Measurements from ENCODE around the gene MPP1. TPM values are rescaled to one million over a fixed set of nuclear protein-coding genes. Genes with fewer than 3 reads are reported as not detected.
A peak's percentile ranks its signal among the peaks of the same experiment; 100 is the strongest.

MPP1 gene
- total and polyA plus RNA-seq, 2 donors (not counting 1 experiment from before 2014, with no cell fraction given): 27.0 to 38.5 TPM

- no peak overlapping the region for H3K4me2 ChIP-seq (ENCODE audit: extremely low read depth, insufficient read depth, low read length)
- peak overlapping the region; percentile 10 for H3K27ac ChIP-seq (ENCODE audit: insufficient read depth, low read length)
Measured at GRCh38 chrX:154737136-154737535, 68.1 kb downstream of the MPP1 start.

GRCh38 chrX:154735695-154736393 lies 69.4 kb downstream of the MPP1 start:
- H3K36me3 ChIP-seq (ENCODE audit: control insufficient read depth, insufficient read depth, low read length): no peaks in the 10 kb centered on the region
- H3K4me3 ChIP-seq (replicated peaks in 1 of 4; ENCODE audit: control extremely low read depth in 1 of 4, insufficient read depth in 1 of 4, low read depth in 3 of 4, low read length in 4 of 4): no peak overlapping the region
- H4K20me1 ChIP-seq (ENCODE audit: control insufficient read depth, extremely low read depth, insufficient read depth, low read length): no peaks in the 10 kb centered on the region
- H3K4me2 ChIP-seq (ENCODE audit: extremely low read depth, insufficient read depth, low read length): peak overlapping the region; percentile 15
- peak; percentile 92 to 93 for DNase-seq (ENCODE audit: low read depth in 2 of 2)
- no peak for TF ChIP-seq EZH2 (IDR thresholded peaks at IDR 0.05; ENCODE audit: low read length, missing control alignments)
- no peak for TF ChIP-seq CTCF (conservative IDR thresholded peaks at IDR 0.05 in 1 of 2, IDR thresholded peaks at IDR 0.05 in 1 of 2; ENCODE audit: low read depth in 1 of 2, low read length in 2 of 2)
- no peaks in the 10 kb centered on the region for H3K27me3 ChIP-seq (ENCODE audit: control insufficient read depth, insufficient read depth, low read length)
- H3K9me3 ChIP-seq (ENCODE audit: control insufficient read depth, insufficient read depth, low read depth, low read length): no peaks in the 10 kb centered on the region
- H3K4me1 ChIP-seq (ENCODE audit: control insufficient read depth, extremely low read depth, insufficient read depth, low read length): peaks cover 21% of the 10 kb centered on the region
- H3K79me2 ChIP-seq (ENCODE audit: control insufficient read depth, insufficient read depth, low read length): no peaks in the 10 kb centered on the region
- peak overlapping the region; percentile 86 for H3K27ac ChIP-seq (ENCODE audit: insufficient read depth, low read length)
- H2AFZ ChIP-seq (ENCODE audit: low read length): no peak overlapping the region
- no peak overlapping the region for H3K9ac ChIP-seq (ENCODE audit: insufficient read depth, low read length)

More at GRCh38 chrX:154737136-154737535, 68.1 kb downstream of the MPP1 start:
- no peak for DNase-seq (ENCODE audit: low read depth in 2 of 2)
- Histone ChIP-seq H3K27me3 (ENCODE audit: control insufficient read depth, insufficient read depth, low read length) (no peaks in the 10 kb centered on the region), H3K4me3 (replicated peaks in 1 of 4; ENCODE audit: control extremely low read depth in 1 of 4, insufficient read depth in 1 of 4, low read depth in 3 of 4, low read length in 4 of 4) (no peak overlapping the region), H3K79me2 (ENCODE audit: control insufficient read depth, insufficient read depth, low read length) (no peaks in the 10 kb centered on the region), H3K9ac (ENCODE audit: insufficient read depth, low read length) (no peak overlapping the region), H3K4me1 (ENCODE audit: control insufficient read depth, extremely low read depth, insufficient read depth, low read length) (peaks cover 20% of the 10 kb centered on the region), H4K20me1 (ENCODE audit: control insufficient read depth, extremely low read depth, insufficient read depth, low read length) (no peaks in the 10 kb centered on the region), H2AFZ (ENCODE audit: low read length) (no peak overlapping the region), H3K36me3 (ENCODE audit: control insufficient read depth, insufficient read depth, low read length) (no peaks in the 10 kb centered on the region), H3K9me3 (ENCODE audit: control insufficient read depth, insufficient read depth, low read depth, low read length) (no peaks in the 10 kb centered on the region)
- no peak for TF ChIP-seq CTCF (conservative IDR thresholded peaks at IDR 0.05 in 1 of 2, IDR thresholded peaks at IDR 0.05 in 1 of 2; ENCODE audit: low read depth in 1 of 2, low read length in 2 of 2)
- TF ChIP-seq EZH2 (IDR thresholded peaks at IDR 0.05; ENCODE audit: low read length, missing control alignments): no peak

- H3K4me2 ChIP-seq (ENCODE audit: extremely low read depth, insufficient read depth, low read length): peak overlapping the region; percentile 71
Measured at GRCh38 chrX:154734061-154734781, 71.1 kb downstream of the MPP1 start.

More at GRCh38 chrX:154734061-154734781, 71.1 kb downstream of the MPP1 start:
- DNase-seq (ENCODE audit: low read depth in 2 of 2): peak; percentile 77 to 83
- peak overlapping the region; percentile 13 for H3K9ac ChIP-seq (ENCODE audit: insufficient read depth, low read length)
- no peaks in the 10 kb centered on the region for H3K79me2 ChIP-seq (ENCODE audit: control insufficient read depth, insufficient read depth, low read length)
- H3K27me3 ChIP-seq (ENCODE audit: control insufficient read depth, insufficient read depth, low read length): no peaks in the 10 kb centered on the region
- peak overlapping the region; percentile 86 for H3K27ac ChIP-seq (ENCODE audit: insufficient read depth, low read length)
- no peaks in the 10 kb centered on the region for H4K20me1 ChIP-seq (ENCODE audit: control insufficient read depth, extremely low read depth, insufficient read depth, low read length)
- H2AFZ ChIP-seq (ENCODE audit: low read length): peak overlapping the region; percentile 30
- H3K36me3 ChIP-seq (ENCODE audit: control insufficient read depth, insufficient read depth, low read length): no peaks in the 10 kb centered on the region
- no peaks in the 10 kb centered on the region for H3K9me3 ChIP-seq (ENCODE audit: control insufficient read depth, insufficient read depth, low read depth, low read length)
- TF ChIP-seq CTCF (conservative IDR thresholded peaks at IDR 0.05 in 1 of 2, IDR thresholded peaks at IDR 0.05 in 1 of 2; ENCODE audit: low read depth in 1 of 2, low read length in 2 of 2) (no peak), EZH2 (IDR thresholded peaks at IDR 0.05; ENCODE audit: low read length, missing control alignments) (no peak)
- H3K4me3 ChIP-seq (replicated peaks in 1 of 4; ENCODE audit: control extremely low read depth in 1 of 4, insufficient read depth in 1 of 4, low read depth in 3 of 4, low read length in 4 of 4): peak overlapping the region in 1 of 4 experiments; percentile 10
- H3K4me1 ChIP-seq (ENCODE audit: control insufficient read depth, extremely low read depth, insufficient read depth, low read length): peaks cover 30% of the 10 kb centered on the region

Data from fibroblast of lung (primary cell).